NK-92 (cell line): ENCODE measurements around the gene EXT2.

Experiments used
- DNase-seq: peaks from one replicate; lab custom pipeline; 2025; ENCODE audit not compliant: unreplicated experiment; lab: John Stamatoyannopoulos, UW

The EXT2 gene

DNA sequence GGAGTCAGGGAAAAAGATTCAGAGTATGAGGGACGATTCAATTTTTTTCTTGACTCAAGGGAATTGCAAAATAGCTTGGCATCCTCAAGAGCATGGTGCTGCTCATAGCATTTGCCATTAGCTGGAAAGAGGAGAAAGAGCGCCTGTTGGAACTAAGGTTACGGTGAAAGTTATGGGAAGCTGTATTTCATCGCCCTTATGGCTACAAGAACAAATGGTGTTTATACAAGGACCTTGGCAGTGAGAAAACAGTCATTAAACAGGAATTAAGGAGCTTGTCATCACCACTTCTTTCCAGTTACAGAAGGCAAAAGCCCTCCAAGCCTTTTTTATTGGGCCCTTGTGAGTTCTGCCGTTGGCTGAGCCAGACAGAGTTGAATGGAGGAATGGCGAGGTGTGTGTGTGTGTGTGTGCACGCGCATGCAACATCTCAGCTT, 140.3 kb downstream of the EXT2 start:
- DNase-seq = no peak

- DNase-seq = no peak
Measured at GRCh38 chr11:44236296-44236695, 140.8 kb downstream of the EXT2 start.

DNA sequence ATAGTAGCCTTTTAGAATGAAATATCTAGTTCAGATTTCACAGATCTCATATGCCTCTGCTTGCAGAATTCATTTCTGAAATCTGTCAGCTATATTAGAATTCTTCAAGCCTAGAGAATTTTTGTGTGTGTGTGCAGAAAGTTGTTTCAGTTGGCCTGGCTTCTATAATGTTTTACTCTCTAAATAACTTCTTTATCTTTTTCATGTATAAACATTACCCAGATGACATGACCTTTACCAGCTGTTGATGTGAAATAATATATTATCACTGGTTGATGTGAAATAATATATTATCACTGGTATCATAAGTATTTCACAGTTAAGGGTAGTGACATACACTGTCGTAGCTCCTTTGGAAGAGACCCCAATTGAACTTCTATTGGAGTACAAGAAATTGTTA, 141.7 kb downstream of the EXT2 start:
- DNase-seq = no peak

DNA sequence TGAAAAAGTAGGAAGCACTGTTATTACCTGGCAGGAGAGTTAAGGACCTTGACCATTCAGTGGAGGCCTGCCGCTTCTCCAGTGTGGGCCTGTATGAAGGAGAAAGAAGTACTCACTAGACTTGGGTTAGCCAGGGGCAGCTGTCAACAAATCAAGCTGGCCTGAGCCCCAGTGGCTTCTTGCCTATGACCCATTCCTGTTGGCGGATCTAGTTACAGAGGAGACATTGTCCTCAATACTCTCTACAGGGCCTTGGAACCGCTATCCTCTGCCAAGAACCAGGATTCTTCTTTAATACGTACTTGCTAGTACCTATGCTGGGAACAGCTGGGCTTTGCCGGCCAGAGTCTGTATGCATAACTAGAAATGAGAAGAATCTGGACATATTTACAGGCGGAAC, 146.4 kb downstream of the EXT2 start:
- no peak for DNase-seq

DNA sequence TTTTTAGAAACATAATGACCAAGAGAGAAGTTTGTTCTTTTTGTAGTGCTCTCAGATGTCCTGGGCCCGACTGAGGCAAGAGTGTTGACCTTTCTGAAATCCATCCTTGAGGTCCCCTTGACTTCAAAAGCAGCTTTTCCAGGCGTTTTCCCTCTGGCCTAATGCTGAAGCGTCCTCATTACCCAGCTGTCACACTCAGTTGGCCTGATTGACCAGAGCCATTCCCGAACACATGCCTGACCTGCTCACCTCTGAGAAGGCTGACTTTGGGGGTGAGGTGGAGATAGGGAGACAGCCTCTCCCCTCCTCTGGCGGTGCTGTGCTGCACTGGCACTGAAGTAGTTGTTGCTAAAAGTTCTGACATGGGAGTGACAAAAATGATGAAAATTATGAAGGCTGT, 147.6 kb downstream of the EXT2 start:
- no peak for DNase-seq

DNA sequence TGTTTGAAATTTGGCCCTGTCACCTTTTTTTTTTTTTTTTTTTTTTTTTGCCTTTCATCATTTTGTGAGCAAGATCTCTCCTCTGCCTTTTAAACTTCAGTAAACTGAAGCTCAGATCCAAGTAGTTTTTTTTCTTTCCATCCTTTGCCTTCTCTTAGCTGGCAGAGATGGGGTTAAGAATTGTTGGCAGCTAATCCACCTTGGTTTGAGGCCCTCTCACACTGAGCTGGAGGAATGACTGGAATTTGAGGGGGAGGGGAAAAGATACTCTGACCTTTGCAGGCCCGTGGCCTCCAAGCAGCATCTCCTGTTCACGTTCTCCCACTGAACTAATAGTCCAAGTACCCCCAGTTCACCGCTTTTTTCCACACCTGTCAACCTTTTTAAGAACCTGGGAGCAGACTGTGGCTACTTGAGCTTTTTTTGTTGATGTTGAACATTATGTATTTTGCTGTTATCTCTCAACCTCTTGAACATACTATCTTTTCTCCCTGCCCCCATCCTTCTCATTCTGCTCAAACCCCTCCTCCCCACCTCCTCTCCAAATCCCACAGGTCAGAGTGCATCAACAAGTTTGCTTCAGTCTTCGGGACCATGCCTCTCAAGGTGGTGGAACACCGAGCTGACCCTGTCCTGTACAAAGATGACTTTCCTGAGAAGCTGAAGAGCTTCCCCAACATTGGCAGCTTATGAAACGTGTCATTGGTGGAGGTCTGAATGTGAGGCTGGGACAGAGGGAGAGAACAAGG, 148.3 kb downstream of the EXT2 start:
- no peak for DNase-seq

DNA sequence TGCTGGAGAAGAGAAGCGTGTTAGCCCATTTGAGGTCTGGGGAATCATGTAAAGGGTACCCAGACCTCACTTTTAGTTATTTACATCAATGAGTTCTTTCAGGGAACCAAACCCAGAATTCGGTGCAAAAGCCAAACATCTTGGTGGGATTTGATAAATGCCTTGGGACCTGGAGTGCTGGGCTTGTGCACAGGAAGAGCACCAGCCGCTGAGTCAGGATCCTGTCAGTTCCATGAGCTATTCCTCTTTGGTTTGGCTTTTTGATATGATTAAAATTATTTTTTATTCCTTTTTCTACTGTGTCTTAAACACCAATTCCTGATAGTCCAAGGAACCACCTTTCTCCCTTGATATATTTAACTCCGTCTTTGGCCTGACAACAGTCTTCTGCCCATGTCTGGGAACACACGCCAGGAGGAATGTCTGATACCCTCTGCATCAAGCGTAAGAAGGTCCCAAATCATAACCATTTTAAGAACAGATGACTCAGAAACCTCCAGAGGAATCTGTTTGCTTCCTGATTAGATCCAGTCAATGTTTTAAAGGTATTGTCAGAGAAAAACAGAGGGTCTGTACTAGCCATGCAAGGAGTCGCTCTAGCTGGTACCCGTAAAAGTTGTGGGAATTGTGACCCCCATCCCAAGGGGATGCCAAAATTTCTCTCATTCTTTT, 149.3 kb downstream of the EXT2 start:
- no peak for DNase-seq

- no peak for DNase-seq
Measured at GRCh38 chr11:44246726-44247125, 151.2 kb downstream of the EXT2 start.

GRCh38 chr11:44247508-44247907, 152.0 kb downstream of the EXT2 start:
- no peak for DNase-seq

GRCh38 chr11:44248109-44248508, 152.6 kb downstream of the EXT2 start:
- DNase-seq = no peak

- no peak for DNase-seq
Measured at GRCh38 chr11:44250421-44250820, 154.9 kb downstream of the EXT2 start.

DNA sequence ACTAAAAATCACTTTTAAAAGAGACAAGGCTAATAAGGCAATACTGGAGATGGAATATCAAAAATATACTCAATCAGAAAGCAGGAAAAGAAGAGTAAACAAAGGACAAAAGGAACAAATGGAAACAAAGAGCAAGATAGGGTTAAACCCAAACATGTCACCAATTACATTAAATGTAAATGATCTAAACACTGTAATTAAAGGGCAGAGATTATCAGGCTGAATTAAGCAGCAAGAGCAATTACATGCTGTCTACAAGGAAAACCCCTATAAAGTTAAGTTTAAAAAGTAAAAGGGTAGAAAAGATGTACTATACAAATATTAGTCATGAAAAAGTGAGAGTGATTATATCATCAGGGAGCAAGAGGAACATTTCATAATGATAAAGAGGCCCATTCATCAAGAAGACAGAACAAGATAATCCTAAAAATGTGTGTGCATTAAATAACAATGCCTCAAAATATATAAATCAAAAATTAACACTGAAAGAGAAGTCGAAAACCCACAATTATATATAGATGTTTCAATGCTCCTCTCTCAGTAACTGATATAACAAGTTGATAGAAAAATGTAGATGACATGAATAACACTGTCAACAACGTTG, 157.6 kb downstream of the EXT2 start:
- DNase-seq = no peak

DNA sequence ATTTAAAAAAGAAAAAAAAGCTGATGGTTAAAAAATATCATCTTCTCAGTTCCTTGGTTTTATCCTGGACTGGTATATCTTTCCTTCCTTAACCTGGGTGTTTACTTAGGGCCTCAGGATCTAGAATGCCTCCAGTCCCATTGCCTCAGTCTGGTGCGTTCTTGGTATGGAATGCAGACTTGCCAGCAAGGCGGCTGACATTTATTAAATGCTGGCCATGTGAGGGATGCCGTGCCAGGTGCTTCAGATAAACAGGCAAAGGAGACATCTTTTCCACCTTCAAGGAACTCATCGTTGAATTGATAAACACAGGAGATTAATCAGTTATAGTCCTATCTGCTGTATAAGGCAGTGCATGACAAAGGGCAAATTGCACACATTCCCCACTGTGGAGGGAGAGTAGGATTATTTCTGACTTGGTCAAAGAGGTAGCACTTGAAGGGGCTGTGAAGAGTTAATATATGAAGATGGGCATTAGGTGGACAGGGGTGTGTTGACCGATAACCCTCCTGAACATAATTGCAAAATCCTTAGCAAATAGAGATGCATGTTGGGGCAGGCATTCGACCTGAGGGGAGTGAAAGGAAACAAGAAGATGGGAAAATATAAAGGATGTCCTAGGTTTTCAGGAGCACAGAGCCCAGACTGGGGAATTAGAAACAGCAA, 160.1 kb downstream of the EXT2 start:
- no peak for DNase-seq

DNA sequence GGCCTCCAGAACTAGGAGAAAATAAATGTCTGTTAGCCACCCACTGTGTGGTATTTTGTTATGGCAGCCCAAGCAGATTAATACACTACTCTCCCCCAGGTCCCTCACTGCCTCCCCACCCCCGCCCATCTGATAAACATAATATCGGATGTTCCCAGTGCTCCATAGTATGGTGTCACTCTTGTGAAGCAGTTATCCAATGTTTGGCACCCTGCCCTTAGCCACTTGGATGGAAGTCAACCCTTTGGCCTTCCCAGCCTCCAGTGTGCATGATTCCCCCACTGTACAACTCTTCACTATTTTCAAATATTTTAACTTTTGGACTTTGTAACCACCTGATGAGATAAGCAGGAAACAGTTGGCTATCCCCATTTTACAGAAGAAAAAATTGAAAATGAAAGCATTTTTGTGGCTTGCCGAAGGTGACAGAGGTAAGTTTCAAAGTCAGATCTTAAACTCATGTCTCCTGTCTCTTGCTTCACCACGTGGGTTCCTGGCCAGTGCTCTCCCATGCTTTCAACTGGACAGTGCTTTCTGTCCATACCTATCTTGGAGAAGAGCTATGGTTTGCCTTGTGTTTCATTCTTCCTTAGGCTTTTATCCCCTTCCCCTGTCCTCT, 161.3 kb downstream of the EXT2 start:
- DNase-seq = no peak

DNA sequence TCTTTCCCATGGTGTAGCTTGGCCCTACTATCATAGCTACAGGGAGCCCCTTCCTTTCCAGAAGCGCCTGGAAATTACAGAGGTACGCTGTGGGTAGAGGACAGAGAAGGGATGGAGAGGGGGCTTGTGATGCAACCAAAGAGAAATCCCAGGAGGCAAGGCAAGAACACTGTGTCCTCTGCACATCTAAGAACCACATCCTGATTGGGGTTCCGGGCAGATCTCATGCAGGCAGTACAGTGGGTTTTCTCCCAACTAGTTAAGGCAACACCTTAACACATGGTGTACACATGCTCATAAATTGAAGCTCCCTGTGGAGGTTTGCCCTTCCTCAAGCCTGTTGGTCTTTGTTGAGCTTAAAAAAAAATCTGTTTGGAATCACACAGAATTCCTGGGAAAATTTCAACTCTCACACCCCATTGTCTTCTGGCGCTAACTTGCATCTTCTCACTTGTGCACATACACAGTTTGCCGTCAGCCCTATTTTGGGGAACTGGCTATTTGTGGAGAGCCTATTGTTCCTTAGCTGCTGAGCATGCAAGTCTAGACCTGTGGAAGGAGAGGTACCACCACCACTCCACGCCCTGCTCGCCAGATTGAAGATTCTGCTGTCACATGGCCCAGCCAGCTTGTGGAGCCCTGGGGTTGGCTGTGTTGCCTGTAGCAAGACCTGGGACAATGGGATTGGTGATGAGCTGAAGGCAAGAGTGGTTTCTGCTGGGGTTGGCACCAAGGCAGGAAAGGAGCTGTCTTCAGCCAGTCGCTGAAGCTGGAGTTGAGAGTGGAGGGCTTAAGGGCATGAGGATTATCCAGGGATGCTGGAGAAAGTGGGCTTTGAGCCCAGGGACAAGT, 162.1 kb downstream of the EXT2 start:
- no peak for DNase-seq

GRCh38 chr11:44258190-44258489, 162.7 kb downstream of the EXT2 start:
- no peak for DNase-seq

- DNase-seq = no peak
Measured at GRCh38 chr11:44258839-44259420, 163.5 kb downstream of the EXT2 start.

GRCh38 chr11:44260081-44260480, 164.6 kb downstream of the EXT2 start:
- no peak for DNase-seq

DNA sequence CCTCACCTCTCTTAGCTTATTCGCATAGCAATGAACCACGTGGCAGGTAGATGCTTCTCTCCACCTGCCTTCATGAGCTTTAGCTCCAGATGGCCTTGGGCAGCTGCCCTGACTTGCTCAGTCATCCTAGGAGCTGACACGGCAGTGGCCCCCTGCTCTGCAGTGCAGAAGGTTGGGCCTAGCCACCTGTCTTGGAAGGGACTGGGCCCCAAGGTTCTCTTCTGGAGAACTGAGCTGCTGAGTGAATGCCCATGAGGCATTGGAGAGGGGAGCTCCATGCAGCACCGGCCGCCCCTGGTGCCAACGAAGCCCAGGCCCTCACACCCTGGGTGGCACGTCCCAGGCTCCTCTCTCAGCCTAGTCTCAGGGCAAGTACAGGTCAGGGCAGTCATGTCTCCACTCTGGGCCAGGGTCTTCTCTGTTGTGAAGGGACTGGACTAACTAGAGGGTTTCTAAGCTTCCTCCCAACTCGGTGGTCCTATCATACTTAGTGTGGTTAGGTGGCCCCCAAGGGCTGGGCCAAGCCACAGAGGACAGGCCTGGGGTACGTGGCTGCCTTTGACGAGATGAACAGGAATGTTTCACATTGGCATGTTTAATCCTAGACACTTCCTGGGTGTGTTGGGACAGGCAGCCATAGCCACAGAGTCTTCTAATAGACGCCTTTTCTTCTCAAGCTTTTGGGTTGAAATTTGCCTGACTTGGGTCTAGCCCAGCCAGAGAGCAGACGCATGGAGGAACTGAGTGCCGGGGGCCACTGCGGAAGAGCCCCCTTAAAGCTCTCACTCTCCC, 166.5 kb downstream of the EXT2 start:
- DNase-seq = no peak
